Keratinocyte (primary cell): Measurements from ENCODE around the gene BRD1.

Source experiments
- CTCF ChIP-seq, 3 experiments: IDR thresholded peaks in 1 of 3; conservative IDR thresholded peaks in 1 of 3; optimal IDR thresholded peaks in 1 of 3; 2 replicates in 2 of 3; 3 replicates in 1 of 3; pipeline versions ENCODE3 to v1.5.1; 2011; ENCODE audit warnings: low read length in 3 of 3, mild to moderate bottlenecking in 3 of 3, moderate library complexity in 2 of 3, control low read depth in 1 of 3, inconsistent platforms in 1 of 3; ENCODE audit not compliant: insufficient read depth in 2 of 3; ENCODE audit errors: extremely low read depth in 1 of 3
- EZH2 ChIP-seq: IDR thresholded peaks from one replicate; pipeline ENCODE4 v1.6.1; 2012; ENCODE audit warnings: inconsistent platforms, mild to moderate bottlenecking, low read length, moderate library complexity

- no peak for TF ChIP-seq CTCF (optimal IDR thresholded peaks at IDR 0.05 in 1 of 3, IDR thresholded peaks at IDR 0.05 in 1 of 3, conservative IDR thresholded peaks at IDR 0.05 in 1 of 3; ENCODE audit: extremely low read depth in 1 of 3, insufficient read depth in 2 of 3, low read length in 3 of 3)
- no peak for TF ChIP-seq EZH2
Measured at GRCh38 chr22:49769691-49770546, 57.8 kb downstream of the BRD1 start.
